Measurements from ENCODE around the gene SLC12A7.

DNA sequence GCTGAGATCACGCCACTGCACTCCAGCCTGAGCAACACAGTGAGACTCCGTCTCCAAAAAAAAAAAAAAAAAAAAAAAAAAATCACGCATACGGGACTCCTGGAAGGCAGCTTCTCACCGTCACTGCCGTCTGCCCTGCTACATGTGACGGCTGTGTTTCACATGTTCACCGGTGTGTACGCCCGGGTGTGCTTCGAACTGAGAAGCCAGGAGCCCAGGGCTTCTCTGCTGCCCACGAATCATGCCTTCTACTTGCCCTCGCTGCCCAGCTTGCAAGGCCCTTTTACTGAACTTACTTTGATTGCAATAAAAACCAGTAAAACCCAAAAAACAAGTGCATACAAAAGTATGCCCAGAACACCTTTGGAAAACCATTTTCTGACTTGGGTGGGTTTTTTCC lies 109.0 kb downstream of the SLC12A7 start:
- TF ChIP-seq POLR2A (IDR thresholded peaks at IDR 0.05) = no peak
- TF ChIP-seq, protein P1, sequence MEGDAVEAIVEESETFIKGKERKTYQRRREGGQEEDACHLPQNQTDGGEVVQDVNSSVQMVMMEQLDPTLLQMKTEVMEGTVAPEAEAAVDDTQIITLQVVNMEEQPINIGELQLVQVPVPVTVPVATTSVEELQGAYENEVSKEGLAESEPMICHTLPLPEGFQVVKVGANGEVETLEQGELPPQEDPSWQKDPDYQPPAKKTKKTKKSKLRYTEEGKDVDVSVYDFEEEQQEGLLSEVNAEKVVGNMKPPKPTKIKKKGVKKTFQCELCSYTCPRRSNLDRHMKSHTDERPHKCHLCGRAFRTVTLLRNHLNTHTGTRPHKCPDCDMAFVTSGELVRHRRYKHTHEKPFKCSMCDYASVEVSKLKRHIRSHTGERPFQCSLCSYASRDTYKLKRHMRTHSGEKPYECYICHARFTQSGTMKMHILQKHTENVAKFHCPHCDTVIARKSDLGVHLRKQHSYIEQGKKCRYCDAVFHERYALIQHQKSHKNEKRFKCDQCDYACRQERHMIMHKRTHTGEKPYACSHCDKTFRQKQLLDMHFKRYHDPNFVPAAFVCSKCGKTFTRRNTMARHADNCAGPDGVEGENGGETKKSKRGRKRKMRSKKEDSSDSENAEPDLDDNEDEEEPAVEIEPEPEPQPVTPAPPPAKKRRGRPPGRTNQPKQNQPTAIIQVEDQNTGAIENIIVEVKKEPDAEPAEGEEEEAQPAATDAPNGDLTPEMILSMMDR (IDR thresholded peaks at IDR 0.05) = no peak
